ENCODE measurements around the gene PPM1M. TPM values are rescaled to one million over a fixed set of nuclear protein-coding genes. Genes with fewer than 3 reads are reported as not detected.

PPM1M gene
- total RNA-seq, 1 donor from 2014 or later: 10.6 TPM

DNA sequence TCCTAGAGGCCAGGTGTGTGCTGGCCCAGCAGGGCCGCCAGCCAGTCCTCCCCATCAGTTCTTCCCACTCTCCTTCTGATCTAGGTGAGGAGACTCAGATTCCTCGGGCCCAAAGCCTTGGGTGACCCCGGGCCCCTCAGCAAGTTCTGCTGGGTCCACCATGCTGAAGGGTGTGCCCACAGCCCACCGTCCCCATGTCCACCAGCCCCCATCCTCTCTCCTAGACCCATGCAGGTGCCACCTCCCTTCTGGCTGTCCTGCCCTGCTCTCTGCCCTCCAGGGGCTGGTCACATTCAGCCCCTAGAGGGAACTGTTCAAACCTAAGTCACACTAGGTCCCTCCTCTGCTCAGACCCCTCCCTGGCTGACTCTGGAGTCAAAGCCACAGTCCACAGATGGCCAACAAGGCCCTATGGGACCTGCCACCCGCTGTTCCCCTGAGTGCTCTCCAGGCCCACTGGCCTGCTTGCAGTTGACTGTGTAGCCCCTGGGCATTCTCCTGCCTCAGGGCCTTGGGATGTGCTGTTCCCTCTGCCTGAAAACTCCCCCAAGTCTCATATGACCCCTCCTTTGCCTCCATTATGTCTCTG is 19.2 kb upstream of the PPM1M start:
- no peak for DNase-seq (ENCODE audit: low spot score in 2 of 2, unreplicated experiment in 2 of 2)
- Mint-ChIP-seq H3K9me3 (no peaks in the 10 kb centered on the region), H3K4me3 (no peak overlapping the region), H3K27ac (no peak overlapping the region), H3K4me1 (no peaks in the 10 kb centered on the region), H3K36me3 (peaks cover 9% of the 10 kb centered on the region), H3K27me3 (ENCODE audit: low read depth) (no peaks in the 10 kb centered on the region)
- TF ChIP-seq, protein P1, sequence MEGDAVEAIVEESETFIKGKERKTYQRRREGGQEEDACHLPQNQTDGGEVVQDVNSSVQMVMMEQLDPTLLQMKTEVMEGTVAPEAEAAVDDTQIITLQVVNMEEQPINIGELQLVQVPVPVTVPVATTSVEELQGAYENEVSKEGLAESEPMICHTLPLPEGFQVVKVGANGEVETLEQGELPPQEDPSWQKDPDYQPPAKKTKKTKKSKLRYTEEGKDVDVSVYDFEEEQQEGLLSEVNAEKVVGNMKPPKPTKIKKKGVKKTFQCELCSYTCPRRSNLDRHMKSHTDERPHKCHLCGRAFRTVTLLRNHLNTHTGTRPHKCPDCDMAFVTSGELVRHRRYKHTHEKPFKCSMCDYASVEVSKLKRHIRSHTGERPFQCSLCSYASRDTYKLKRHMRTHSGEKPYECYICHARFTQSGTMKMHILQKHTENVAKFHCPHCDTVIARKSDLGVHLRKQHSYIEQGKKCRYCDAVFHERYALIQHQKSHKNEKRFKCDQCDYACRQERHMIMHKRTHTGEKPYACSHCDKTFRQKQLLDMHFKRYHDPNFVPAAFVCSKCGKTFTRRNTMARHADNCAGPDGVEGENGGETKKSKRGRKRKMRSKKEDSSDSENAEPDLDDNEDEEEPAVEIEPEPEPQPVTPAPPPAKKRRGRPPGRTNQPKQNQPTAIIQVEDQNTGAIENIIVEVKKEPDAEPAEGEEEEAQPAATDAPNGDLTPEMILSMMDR (IDR thresholded peaks at IDR 0.05; ENCODE audit: unreplicated experiment): no peak

GRCh38 chr3:52227117-52227516 is 18.4 kb upstream of the PPM1M start:
- Mint-ChIP-seq H3K4me1 (no peaks in the 10 kb centered on the region), H3K36me3 (peaks cover 11% of the 10 kb centered on the region), H3K27ac (no peak overlapping the region), H3K9me3 (no peaks in the 10 kb centered on the region), H3K27me3 (ENCODE audit: low read depth) (no peaks in the 10 kb centered on the region), H3K4me3 (no peak overlapping the region)
- DNase-seq (ENCODE audit: low spot score in 2 of 2, unreplicated experiment in 2 of 2): no peak
- TF ChIP-seq, protein P1 (IDR thresholded peaks at IDR 0.05; ENCODE audit: unreplicated experiment): no peak

DNA sequence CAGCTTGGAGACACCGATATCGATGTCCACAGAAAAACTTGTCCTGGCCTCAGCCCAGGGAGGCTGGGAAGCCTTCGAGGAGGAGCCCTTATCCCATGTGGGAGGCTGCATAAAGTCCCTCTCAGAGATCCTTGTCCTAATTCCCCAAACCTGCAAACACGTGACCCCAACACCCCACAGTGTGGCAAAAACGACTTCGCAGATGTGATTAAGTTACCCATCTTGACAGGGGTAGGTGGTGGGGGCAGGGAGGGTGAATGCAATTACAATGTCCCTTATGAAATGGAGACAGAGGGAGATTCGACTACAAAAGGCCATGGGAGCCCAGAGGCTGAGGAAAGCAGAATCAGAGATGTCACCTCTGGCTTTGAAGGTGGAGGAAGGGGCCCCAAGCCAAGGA is 17.8 kb upstream of the PPM1M start:
- DNase-seq (ENCODE audit: low spot score in 2 of 2, unreplicated experiment in 2 of 2): no peak
- peaks cover 11% of the 10 kb centered on the region for H3K36me3 Mint-ChIP-seq
- no peaks in the 10 kb centered on the region for H3K4me1 Mint-ChIP-seq
- H3K4me3 Mint-ChIP-seq: no peak overlapping the region
- H3K9me3 Mint-ChIP-seq: no peaks in the 10 kb centered on the region
- TF ChIP-seq, protein P1 (IDR thresholded peaks at IDR 0.05; ENCODE audit: unreplicated experiment): no peak
- H3K27me3 Mint-ChIP-seq (ENCODE audit: low read depth): no peaks in the 10 kb centered on the region
- no peak overlapping the region for H3K27ac Mint-ChIP-seq

DNA sequence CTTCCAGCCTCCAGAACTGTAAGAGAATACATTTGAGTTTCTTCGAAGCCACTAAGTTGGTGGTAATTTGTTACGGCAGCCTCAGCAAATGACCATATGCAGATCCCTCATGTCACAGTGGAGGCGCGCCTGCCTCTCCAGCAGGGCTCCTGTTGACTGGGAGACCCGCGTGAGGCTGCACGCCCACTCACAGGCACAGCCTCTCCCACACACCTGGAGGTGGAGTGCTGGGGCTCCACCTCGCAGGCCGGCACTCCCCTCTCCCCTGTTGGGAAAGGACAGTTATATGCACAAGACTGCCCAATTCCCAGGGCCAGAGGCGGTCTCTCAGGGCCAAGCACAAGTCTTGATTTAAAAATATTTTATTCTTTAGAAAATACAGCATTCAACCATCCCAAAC is 17.3 kb upstream of the PPM1M start:
- no peak for DNase-seq (ENCODE audit: low spot score in 2 of 2, unreplicated experiment in 2 of 2)
- H3K27me3 Mint-ChIP-seq (ENCODE audit: low read depth): no peaks in the 10 kb centered on the region
- TF ChIP-seq, protein P1 (IDR thresholded peaks at IDR 0.05; ENCODE audit: unreplicated experiment): no peak
- no peak overlapping the region for H3K4me3 Mint-ChIP-seq
- H3K27ac Mint-ChIP-seq: no peak overlapping the region
- H3K36me3 Mint-ChIP-seq: peaks cover 11% of the 10 kb centered on the region
- H3K9me3 Mint-ChIP-seq: no peaks in the 10 kb centered on the region
- H3K4me1 Mint-ChIP-seq: no peaks in the 10 kb centered on the region

DNA sequence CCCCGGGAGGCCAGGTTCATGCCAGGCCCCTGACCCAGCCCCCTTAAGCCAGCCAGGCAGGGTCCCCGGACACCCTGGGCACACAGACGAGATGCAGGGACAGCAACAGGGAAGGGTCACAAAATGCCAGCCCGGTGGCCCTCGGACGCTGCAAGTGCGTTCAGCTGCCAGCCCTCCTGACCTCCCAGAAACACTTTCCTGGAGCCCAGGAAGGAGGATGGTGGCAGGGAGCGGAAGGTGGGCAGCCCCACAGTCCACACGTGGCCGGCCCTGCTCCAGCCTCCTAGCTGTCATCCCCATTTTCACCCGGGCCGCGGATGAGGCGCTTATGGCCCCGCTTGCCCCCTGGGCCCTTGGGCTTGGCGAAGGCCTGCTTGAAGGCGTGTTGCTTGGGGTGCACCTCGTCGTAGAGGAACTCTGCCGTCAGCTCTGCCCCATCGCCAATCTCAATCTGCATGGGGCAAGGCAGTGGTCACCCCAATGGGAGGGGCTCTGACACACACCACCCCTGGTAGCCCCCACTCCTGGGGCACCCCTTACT is 16.7 kb upstream of the PPM1M start:
- Mint-ChIP-seq H3K27me3 (ENCODE audit: low read depth) (no peaks in the 10 kb centered on the region), H3K9me3 (no peaks in the 10 kb centered on the region), H3K27ac (no peak overlapping the region), H3K36me3 (peaks cover 11% of the 10 kb centered on the region), H3K4me1 (no peaks in the 10 kb centered on the region), H3K4me3 (no peak overlapping the region)
- no peak for DNase-seq (ENCODE audit: low spot score in 2 of 2, unreplicated experiment in 2 of 2)
- TF ChIP-seq, protein P1 (IDR thresholded peaks at IDR 0.05; ENCODE audit: unreplicated experiment): no peak

Measured in mesothelial cell of epicardium (in vitro differentiated cells).